Brain microvascular endothelial cell (primary cell): Measurements from ENCODE around the gene MTO1.

Source experiments
- DNase-seq: peaks from one replicate; pipeline ENCODE4 v3.0.0-alpha.2; 2020
- H3K27ac ChIP-seq: fragments of 250-450 bp; sonication (Bioruptor Pico); 2 replicates; pipeline ENCODE4 v1.5.1; 2020; ENCODE audit warnings: mild to moderate bottlenecking, moderate library complexity
- H3K27me3 ChIP-seq: fragments of 250-450 bp; sonication (Bioruptor Pico); replicated peaks from 2 replicates; pipeline ENCODE4 v1.5.1; 2020; ENCODE audit warnings: mild to moderate bottlenecking
- H3K36me3 ChIP-seq: fragments of 250-450 bp; sonication (Bioruptor Pico); replicated peaks from 2 replicates; pipeline ENCODE4 v1.5.1; 2020; ENCODE audit warnings: mild to moderate bottlenecking
- H3K4me3 ChIP-seq: 2 replicates; pipeline ENCODE4 v1.5.1; 2011; ENCODE audit warnings: low read depth, mild to moderate bottlenecking, control low read depth, low read length, moderate library complexity
- in situ Hi-C: cut with HindIII; loops from 2 replicates; pipeline ENCODE4 v1.10.0; 2017; ENCODE audit warnings: low sequenced_read_pairs, low pct_ligation_motif_present
- TF ChIP-seq, protein P1 (sequence below): IDR thresholded peaks from 2 replicates; pipeline ENCODE4 v1.5.1; 2011; ENCODE audit warnings: low read depth, mild to moderate bottlenecking, moderate library complexity, low read length, control low read depth, inconsistent platforms; ENCODE audit errors: missing control alignments

The MTO1 gene

DNA sequence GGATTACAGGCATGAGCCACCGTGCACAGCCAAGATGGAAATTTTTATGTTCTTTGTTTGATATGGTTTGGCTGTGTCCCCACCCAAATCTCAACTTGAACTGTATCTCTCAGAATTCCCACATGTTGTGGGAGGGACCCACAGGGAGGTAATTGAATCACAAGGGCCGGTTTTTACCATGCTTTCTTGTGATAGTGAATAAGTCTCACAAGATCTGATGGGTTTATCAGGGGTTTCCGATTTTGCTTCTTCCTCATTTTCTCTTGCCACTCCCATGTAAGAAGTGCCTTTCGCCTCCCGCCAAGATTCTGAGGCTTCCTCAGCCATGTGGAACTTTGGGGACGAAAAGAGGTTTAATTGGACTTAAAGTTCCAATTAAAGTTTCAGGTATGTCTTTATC is 44.7 kb downstream of the MTO1 start:
- no peaks in the 10 kb centered on the region for H3K27me3 ChIP-seq
- H3K4me3 ChIP-seq: no peak overlapping the region
- peaks cover 7% of the 10 kb centered on the region for H3K36me3 ChIP-seq
- in situ Hi-C loops: loop anchor here (25.0 kb wide), 1 partner anchor 106 kb away; no protein-coding TSS in a partner anchor
- no peak for DNase-seq
- TF ChIP-seq, protein P1, sequence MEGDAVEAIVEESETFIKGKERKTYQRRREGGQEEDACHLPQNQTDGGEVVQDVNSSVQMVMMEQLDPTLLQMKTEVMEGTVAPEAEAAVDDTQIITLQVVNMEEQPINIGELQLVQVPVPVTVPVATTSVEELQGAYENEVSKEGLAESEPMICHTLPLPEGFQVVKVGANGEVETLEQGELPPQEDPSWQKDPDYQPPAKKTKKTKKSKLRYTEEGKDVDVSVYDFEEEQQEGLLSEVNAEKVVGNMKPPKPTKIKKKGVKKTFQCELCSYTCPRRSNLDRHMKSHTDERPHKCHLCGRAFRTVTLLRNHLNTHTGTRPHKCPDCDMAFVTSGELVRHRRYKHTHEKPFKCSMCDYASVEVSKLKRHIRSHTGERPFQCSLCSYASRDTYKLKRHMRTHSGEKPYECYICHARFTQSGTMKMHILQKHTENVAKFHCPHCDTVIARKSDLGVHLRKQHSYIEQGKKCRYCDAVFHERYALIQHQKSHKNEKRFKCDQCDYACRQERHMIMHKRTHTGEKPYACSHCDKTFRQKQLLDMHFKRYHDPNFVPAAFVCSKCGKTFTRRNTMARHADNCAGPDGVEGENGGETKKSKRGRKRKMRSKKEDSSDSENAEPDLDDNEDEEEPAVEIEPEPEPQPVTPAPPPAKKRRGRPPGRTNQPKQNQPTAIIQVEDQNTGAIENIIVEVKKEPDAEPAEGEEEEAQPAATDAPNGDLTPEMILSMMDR: no peak
- H3K27ac ChIP-seq: no peak overlapping the region

DNA sequence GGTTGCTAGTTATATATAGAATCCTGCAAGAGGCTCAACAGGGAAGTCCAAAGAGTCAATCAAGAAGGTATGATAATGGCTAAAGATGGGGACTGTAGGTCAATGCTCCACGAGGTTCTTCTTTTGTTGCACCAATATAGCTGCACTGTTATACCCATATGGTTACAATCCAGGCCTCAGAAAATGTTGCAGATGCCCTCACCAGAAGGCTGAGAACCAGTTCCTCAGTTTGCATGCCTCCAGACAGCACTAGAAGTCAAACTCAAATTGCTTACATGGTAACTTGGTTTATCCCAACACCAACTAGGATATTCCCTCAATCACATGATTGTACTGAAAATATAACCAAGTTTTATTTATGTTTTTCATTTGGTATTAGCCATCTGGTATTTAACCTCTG is 47.2 kb downstream of the MTO1 start:
- Histone ChIP-seq H3K27ac (no peak overlapping the region), H3K36me3 (no peaks in the 10 kb centered on the region), H3K27me3 (no peaks in the 10 kb centered on the region), H3K4me3 (no peak overlapping the region)
- TF ChIP-seq, protein P1: no peak
- no peak for DNase-seq
- in situ Hi-C loops: loop anchor here (25.0 kb wide), 1 partner anchor 104 kb away; no protein-coding TSS in a partner anchor

DNA sequence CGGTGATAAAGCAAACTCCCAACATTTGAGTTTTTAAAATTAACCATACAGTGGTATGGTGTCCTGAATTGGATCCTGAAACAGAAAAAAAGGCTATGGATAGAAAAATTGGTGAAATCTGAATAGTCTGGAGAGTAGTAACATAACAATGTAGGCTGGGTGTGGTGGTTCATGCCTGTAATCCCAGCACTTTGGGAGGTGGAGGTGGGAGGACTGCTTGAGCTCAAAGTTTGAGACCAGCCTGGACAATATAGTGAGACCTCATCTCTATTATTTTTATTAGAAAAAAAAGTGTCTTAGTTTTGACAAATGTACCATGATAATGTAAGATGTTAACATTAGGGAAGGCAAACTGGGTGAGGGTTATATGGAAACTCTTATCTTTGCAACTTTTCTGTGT is 48.3 kb downstream of the MTO1 start:
- Histone ChIP-seq H3K4me3 (no peak overlapping the region), H3K27me3 (no peaks in the 10 kb centered on the region), H3K27ac (no peak overlapping the region), H3K36me3 (peaks cover 2% of the 10 kb centered on the region)
- TF ChIP-seq, protein P1: no peak
- no peak for DNase-seq
- in situ Hi-C loops: loop anchor here (25.0 kb wide), 1 partner anchor 102 kb away; no protein-coding TSS in a partner anchor

DNA sequence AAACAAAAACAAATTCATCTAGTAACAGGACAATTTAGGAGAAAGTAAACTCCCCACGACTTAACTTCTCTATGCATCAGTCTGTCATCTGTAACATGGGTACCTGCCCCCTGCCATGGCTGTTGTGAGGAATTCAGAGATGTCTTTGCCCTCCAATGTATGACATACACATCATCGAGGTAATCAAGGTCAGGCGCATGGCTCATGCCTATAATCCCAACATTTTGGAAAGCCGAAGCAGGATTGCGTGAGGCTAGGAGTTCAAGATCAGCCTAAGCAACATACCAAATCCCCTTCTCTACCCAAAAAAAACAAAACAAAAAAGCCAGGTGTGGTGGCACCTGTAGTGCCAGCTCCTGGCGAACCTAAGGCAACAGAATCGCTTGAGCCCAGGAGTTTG is 50.3 kb downstream of the MTO1 start:
- TF ChIP-seq, protein P1: no peak
- no peak for DNase-seq
- H3K27ac ChIP-seq: no peak overlapping the region

DNA sequence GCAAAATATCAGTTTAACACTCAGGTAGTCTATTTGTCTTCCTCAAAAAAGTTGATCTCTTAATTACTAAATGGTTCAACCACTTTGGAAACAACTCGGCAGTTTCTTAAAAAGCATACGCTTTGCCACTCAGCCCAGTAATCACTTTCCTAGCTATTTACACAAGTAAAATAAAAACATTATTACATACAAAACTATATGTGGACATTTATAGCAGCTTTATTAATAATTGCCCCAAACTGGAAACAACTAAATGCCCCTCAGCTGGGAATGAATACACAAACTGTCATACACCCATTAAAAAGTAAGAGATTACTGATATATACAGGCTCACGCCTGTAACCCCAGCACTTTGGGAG is 51.9 kb downstream of the MTO1 start:
- TF ChIP-seq, protein P1: no peak
- H3K4me3 ChIP-seq: no peak overlapping the region
- in situ Hi-C loops: loop anchor here (25.0 kb wide), 1 partner anchor 99 kb away; no protein-coding TSS in a partner anchor
- DNase-seq: no peak
- H3K36me3 ChIP-seq: peaks cover 35% of the 10 kb centered on the region
- no peaks in the 10 kb centered on the region for H3K27me3 ChIP-seq
- no peak overlapping the region for H3K27ac ChIP-seq

More for the DNA sequence above, 50.3 kb downstream of the MTO1 start:
- in situ Hi-C loops: loop anchor here (25.0 kb wide), 1 partner anchor 101 kb away; no protein-coding TSS in a partner anchor
- Histone ChIP-seq H3K36me3 (peaks cover 21% of the 10 kb centered on the region), H3K27me3 (no peaks in the 10 kb centered on the region), H3K4me3 (no peak overlapping the region)

DNA sequence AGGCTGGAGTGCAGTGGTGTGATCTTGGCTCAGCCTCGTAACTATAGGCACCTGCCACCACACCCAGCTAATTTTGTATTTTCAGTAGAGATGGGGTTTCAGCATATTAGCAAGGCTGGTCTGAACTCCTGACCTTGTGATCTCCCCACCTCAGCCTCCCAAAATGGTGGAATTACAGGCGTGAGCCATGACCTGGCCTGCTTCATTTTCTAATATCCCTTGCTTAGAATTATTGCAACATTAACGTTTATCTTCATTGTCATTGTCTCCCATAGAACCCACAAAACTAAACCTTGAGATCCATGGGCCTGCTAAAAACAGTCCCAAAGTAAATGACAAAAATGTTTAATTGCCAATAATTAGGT is 53.2 kb downstream of the MTO1 start:
- TF ChIP-seq, protein P1: no peak
- Histone ChIP-seq H3K36me3 (peaks cover 48% of the 10 kb centered on the region), H3K27me3 (no peaks in the 10 kb centered on the region), H3K4me3 (no peak overlapping the region), H3K27ac (no peak overlapping the region)
- in situ Hi-C loops: loop anchor here (25.0 kb wide), 1 partner anchor 98 kb away; no protein-coding TSS in a partner anchor
- no peak for DNase-seq
